ENCODE data around the gene SBNO2.

The SBNO2 gene, protein sequence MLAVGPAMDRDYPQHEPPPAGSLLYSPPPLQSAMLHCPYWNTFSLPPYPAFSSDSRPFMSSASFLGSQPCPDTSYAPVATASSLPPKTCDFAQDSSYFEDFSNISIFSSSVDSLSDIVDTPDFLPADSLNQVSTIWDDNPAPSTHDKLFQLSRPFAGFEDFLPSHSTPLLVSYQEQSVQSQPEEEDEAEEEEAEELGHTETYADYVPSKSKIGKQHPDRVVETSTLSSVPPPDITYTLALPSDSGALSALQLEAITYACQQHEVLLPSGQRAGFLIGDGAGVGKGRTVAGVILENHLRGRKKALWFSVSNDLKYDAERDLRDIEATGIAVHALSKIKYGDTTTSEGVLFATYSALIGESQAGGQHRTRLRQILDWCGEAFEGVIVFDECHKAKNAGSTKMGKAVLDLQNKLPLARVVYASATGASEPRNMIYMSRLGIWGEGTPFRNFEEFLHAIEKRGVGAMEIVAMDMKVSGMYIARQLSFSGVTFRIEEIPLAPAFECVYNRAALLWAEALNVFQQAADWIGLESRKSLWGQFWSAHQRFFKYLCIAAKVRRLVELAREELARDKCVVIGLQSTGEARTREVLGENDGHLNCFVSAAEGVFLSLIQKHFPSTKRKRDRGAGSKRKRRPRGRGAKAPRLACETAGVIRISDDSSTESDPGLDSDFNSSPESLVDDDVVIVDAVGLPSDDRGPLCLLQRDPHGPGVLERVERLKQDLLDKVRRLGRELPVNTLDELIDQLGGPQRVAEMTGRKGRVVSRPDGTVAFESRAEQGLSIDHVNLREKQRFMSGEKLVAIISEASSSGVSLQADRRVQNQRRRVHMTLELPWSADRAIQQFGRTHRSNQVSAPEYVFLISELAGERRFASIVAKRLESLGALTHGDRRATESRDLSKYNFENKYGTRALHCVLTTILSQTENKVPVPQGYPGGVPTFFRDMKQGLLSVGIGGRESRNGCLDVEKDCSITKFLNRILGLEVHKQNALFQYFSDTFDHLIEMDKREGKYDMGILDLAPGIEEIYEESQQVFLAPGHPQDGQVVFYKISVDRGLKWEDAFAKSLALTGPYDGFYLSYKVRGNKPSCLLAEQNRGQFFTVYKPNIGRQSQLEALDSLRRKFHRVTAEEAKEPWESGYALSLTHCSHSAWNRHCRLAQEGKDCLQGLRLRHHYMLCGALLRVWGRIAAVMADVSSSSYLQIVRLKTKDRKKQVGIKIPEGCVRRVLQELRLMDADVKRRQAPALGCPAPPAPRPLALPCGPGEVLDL (N-terminal part only)

DNA sequence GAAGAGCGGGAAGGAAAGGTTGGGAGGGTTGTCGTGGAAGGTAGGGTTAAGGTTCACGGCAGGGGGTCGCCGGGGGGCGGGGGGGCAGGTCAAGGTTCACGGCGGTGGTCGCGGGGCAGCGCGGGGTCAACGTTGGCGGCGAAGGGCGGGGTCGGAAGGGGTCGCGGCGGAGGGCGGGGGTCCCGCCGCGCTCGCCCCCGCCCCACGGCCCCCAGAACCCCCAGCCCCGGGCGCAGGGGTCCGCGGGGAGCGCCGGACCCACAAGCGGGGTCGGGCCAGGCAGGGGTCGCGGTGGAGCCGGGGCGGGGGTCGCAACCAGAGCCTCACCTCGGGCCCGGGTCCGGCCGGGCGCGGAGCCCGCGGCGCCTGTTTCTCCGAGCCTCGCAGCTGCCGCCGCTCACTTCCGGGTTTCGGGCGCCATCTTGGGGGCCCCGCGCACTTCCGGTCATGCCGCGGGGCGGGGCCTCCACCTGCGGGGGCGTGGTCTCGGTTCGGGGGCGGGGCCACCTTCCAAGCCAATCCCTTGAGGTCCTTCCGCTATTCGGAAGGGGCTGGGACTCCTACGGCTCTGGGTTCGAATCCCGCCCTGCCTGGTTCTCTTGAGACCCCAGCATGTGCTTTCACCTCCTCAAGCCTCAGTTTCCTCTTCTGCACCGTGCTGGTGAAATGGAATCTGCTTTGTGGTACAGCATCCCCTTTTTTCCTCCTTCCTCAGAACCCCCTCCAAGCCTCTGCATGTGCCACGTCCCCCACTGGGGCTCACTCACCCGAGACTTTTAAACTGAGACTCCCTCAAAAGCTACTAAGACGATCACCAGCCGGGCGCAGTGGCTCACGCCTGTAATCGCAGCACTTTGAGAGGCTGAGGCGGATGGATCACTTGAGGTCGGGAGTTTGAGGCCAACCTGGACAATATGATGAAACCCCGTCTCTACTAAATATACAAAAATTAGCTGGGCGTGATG is at the start of gene SBNO2:
TSS of gene SBNO2 (minus strand) at position 424 of the 965 bp plus-strand sequence. CDS start 19,992 bp downstream, outside the sequence.
- peak; percentile 15 for DNase-seq

DNA sequence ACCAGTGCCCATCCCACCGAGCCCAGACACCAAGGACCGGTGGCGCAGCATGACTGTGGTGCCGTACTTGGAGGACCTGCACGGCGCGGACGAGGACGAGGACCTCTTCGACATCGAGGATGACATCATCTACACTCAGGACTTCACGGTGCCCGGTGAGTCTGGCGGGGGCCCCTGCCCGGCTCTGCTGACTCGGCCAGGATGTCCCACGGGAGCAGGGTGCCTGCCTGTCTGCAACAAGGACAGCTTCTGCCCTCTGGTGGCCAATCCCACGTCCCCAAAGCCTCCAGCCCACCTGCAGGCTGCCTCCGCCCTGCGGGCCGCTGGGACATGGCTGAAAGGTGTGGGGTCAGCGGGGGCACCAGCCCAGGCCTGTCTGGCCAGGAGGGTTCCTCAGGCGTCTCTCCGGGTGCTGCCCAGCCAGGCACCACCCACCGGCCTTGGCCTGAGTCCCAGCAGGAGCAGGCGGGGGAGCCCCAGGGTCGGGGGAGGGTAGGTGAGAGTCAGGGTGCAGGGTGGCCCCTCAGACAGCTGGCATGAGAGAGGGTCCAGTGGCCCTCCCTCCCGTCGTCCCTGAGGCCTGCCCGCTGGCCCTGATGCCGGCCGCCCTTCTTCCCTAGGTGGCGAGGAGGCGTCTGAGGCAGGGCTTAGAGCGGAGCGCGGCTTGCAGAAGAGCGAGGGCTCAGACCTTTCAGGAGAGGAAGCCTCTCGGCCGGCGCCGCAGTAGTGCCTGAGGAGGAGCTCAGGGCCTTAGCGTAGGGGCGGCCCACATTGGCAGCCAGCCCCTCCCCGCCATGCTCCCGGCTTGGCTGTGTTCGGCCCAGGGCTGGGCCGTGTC is 49.2 kb upstream of the SBNO2 start:
- DNase-seq = no peak

DNA sequence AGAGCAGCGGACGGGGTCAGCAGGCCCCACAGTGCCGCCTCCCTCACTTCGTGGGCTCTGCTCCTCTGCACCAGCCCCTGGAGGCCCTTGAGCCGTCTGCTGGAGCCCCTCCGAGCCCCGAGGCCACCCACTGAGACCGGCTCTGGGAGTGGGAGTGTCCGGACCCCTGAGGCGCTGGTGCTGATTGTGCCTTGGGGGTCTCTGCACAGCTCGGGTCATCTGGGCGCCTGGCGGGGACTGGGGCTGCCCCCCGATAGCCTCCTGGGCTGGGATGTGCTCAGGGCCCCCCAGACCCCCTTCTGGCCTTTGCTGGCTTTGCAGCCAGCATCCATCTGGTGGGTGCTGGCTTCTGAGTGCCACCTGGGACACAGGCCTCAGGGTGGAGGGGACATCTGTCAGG is 48.3 kb upstream of the SBNO2 start:
- DNase-seq = no peak

DNA sequence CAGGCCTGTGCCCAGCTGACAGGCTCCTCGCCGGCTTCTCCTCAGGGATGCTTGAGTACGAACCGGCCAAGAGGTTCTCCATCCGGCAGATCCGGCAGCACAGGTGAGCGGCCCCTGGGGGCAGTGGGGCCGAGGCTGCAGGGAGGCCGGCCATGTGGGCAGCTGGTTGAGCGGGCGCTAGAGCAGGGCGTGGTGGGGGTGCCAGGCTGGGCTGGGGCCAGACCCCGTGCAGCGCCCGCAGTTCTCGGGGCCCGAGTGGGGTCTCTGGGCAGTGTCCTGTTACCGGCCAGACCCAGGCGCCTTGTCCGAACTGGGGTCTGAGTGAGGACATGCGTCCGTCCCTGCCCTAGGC is 47.8 kb upstream of the SBNO2 start:
- DNase-seq = no peak

DNA sequence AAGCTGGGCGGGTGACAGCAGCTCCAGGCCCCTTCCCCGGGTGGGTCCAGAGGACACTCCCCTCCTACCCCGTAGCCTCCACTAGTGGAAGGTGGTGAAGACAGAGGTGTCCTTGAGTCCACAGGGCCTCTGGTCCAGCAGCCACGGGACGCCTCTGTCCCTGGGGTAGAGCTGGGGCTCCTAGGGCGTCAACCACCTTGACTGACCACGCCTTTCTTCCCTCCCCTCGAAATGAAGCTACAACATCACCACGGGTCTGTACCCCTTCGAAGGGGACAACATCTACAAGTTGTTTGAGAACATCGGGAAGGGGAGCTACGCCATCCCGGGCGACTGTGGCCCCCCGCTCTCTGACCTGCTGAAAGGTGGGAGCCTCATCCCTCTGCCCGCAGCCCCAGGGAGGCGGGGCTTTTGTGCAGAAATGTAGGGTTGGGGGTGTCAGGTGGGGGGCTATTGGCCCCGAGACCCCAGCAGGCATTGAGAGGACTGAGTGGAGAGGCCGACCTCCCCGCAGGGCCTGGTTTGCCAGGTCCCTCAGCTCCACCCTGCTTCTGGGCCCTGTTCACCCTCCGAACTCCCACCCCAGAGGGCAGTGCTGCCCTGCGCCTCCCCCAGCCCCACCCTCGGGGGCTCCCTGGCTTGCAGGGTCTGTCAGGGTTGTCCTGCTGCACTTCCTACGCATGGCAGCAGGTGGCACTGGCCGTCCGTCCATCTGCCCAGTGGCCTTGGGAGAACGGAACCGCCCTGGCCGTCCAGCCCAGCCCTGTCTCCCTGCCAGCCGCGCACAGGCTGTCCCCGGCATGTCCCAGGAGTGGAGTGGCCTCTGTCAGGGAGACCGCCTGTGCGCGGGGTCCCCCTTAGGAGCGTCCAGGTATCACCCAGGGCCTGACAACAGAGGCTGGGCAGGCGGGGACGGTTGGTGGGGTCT is 47.2 kb upstream of the SBNO2 start:
- DNase-seq = no peak

DNA sequence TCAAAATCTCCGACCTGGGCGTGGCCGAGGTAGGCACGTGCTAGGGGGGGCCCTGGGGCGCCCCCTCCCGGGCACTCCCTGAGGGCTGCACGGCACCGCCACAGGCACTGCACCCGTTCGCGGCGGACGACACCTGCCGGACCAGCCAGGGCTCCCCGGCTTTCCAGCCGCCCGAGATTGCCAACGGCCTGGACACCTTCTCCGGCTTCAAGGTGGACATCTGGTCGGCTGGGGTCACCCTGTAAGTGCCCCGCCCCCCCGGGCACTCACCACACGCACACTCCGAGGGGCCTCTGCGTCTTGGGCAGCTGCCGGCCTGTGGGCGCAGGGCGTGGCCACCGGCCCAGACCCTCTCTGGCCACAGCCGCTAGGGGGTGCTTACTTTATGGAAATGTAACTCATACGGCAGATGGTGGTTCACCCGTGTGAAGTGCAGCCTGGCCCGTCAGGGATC is 46.4 kb upstream of the SBNO2 start:
- no peak for DNase-seq

DNA sequence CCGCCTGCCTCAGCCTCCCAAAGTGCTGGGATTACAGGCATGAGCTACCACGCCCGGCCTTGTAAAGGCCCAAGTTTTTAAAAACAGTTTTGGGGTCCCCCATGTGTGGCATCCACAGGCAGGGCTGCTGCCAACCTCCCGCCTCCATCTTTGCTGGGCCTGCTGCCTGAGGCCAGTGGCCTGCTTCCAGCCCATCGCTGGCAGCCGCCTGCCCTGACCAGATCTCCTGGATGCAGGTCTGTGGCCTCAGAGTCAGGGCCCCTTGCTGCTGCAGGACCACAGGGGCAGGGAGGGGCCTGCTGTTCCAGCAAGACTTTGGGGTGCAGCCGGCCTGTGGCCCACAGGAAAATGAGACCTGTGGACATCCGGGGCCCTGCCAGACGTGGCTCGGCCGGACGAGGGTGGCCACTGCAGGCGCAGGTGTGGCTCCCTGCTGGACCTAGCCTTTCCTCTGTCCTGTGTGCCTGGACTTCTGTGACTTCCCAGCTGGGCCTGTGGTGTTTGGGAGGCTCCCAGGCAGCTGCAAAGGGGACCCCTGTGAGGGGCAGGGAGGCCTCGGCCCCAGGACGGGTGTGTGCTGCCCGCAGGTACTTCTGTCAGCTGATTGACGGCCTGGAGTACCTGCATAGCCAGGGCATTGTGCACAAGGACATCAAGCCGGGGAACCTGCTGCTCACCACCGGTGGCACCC is 45.9 kb upstream of the SBNO2 start:
- no peak for DNase-seq

DNA sequence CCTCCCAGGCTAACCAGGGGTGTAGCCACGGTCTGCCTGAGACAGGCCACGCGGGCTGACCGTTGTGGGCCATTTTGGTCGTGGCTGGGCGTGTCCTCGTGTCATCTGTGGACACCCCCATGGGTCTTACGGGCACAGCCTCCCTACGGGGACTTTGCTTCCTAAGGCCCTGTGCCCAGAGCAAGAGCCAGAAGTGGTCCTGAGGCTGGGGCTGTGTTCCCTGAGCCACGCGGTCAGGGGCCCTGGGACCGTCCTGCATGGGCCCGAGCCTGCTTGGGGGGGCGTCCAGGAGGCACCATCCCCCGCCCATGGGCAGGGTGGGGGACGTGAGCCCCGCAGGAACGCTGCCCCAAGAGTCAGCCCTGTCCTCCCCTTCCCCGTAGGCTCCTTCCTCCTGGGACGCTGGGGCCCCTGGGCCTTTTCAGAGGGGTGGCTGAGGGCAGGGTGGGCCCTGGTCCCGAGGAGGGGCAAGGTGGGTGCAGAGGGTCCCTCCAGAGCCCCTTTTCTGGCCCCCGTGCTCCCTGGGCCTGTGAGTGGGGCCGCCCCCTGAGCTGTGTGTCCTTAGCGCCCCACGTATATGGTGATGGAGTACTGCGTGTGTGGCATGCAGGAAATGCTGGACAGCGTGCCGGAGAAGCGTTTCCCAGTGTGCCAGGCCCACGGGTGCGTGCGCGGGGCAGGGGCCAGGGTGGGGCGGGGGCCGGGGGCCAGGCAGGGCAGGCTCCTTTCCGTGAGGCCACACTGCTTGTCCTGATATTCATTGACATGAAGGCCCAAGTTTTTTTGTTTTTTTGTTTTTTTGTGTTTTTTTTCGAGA is 44.9 kb upstream of the SBNO2 start:
- DNase-seq = no peak

DNA sequence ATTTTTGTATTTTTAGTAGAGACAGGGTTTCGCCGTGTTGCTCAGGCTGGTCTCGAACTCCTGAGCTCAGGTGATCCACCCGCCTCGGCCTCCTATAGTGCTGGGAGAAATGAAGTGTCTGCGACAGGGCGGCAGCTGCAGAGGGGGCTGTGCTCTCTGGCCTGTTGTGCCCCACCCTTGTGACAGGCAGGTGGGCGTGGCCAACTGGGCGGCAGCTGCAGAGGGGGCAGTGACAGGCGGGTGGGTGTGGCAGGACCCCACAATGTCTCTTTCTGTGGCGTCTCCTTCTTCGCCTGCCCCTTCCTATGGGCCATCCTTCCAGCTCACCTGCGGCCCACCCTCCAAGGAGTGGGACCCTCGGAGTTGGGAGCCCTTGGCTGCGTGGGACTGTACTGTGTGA is 43.3 kb upstream of the SBNO2 start:
- DNase-seq = no peak

DNA sequence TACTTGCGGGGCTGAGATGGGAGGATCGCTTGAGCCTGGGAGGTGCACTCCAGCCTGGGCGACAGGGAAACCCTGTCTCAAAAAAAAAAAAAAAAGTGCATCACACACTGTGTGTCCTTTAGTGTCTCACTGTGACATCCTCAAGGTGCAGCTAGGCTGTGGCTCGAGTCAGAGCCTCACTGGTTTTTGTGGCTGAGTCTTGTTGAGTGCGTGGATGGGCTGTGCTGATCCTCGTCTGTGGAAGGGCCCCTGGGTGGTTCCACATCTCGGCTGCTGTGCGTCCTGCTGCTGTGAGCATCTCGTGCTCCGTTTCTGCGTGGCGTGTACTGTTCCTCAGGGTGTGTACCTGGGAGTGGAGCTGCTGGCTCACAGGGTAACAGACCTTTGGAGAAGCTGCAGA is 42.7 kb upstream of the SBNO2 start:
- no peak for DNase-seq

DNA sequence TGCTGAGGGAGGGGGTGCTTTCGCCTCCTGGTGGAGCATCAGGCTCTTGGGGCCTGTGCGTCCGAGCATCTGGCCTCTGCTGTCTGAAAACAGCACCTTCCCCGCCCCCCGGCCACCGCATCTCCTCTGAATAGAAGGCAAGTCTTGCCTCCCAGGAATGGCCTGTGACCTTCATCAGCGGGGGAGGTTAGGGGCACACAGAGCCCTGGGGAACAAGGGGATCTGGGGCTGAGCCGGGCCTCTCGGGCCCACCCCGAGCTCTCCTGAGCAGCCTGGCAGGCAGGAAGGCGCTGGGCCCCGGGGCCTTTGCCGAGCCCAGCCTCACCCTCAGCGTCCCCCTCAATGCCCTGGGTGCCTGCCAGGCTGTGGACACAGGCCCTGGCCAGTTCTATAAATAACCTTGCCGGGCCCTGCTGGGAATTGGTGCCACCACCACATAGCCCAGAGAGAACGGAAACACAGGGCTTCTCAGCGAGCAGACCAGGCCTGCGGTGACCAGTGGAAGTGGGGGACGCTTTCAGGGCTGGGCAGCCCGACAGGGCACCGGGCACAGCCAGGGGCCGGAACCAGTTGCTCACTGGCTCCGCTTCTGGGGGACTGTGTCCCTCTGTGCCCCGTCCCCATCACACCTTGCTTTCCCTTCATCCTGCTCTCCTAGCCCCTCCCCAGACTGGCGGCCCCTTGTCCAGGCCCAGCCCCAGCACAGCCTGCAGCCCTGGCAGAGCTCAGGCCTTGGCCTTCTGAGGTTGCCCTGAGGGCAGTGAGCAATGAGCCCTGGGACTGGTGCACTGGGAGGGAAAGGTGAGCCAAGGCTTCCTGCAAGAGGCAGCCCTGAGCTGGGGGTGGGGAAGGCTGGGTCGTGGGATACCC is 41.0 kb upstream of the SBNO2 start:
- DNase-seq = no peak

DNA sequence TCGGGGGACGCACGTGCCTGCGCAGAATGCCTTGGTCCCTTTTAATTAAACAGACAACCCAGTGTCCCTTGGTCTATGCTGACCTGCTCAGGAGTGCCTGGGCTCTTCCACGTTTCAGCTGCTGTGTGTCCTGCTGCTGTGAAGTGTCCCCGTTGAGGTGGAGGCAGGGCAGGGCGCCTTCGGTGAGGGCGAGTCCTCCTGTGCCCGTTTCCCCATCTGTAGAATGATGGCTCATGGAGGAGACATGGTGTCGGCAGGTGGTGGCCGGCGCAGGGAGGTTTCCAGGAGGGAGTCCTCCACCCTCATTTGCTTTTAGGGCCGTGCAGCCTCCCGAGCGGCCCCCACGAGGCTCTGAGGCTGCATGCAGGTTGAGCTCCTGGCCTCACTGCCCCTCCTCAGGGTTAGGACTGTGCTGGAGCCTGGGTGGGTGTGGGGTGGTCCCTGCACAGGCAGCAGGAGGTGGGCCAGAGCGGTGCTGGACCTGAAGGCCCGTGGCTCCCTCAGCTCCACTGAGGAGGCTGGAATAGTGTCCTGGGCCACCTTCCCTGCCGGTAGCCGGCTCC is 40.3 kb upstream of the SBNO2 start:
- DNase-seq = no peak

DNA sequence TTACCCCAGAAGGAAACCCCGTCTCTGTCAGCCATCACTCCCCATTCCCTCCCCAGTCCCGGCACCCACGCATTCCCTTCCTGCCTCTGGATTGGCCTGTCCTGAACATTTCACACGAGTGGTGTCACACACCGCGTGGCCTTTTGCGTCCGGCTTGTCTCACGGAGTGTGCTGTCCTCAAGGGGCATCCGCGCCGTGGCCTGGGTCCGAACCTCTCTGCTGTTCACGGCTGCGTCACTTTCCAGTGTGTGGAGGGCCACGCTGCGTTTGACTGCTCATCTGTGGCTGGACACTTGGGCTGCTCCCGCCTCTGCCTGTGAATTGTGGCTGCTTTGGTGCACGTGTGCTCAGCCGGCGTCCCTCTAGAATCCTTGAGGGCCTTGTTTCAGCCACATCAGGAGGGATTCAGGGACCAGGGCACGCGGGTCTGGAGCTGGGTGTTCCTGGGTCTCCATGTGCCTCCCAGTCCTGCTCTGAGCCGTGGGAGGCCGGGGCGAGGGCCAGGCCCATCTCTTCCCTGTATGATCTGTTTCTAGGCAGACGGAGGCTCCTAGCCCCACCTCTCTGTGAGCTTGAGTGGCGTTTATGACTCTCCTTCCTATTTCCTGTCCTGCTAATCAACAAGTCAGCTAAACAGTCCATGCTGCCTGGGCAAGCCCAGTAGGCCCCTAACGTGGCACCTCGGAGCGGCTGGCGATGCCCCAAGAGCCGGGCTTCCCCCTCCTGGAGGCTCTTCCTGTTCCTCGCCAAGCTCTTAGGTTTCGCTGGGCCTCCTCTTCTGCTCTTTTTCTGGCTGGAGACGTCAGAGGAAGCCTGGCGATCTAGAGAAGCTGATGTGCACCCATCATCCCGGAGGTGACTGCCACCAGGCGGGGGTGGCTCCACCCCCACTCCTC is 39.6 kb upstream of the SBNO2 start:
- no peak for DNase-seq

DNA sequence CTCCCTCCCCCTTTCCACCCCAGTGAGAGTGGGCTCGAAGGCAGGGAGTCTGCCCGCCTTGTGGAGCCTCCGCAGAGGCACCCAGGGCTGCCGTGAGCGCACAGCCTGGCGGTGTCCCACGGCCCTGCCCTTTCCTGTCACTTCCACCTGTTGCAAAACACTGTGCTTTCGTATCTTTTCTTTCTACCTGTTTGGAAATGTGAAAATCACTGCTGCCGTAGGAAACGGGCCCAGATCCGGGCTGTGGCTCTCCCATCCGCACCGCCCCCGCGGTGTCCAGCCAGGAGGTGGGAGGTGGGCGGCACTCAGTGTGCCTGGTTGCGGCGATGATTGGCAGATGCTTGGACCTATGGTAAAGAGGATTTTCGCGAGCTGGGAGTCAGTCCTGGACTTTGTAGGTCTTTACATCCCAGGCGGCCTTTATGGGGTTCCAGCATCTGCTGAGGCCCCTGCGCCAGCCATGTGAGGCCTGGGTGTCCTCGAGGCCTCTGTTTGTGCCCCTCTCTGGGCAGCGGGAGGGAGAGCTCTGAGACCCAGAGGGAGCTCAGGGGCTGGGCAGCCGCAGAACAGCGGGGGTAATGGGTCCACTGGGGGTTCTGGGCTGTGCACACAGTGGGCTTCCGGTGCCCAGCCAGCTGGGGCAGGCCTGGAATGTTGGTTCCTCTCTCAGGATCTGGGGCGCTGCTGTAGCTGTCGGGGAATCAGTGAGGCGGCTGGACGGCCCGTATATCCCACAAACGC is 37.6 kb upstream of the SBNO2 start:
- DNase-seq = no peak

DNA sequence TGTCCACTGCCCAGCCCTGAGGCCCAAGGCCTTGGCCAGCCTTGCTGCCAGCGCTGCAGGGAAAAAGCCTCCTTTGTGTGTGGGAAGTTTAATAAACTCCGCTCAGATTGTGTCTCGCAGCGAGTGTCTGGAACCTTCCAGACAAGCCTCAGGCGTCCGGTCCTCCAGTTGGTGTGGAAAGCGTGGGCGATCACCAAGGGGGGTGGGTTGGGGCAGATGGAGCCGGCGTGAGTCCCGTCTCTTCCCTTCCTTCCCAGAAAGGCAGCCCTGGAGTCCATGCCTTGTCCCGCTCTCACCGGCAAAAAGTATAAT is 36.1 kb upstream of the SBNO2 start:
- DNase-seq = no peak
